Fibroblast of pulmonary artery (primary cell): ENCODE data around the gene MCM9.

Experiments used
- DNase-seq: peaks from one replicate; pipeline ENCODE4 v3.0.0-alpha.2; 2010; ENCODE audit warnings: low read depth
- H3K4me3 ChIP-seq: replicated peaks from 2 replicates; pipeline ENCODE4 v1.5.1; 2011; ENCODE audit warnings: low read depth, mild to moderate bottlenecking, control low read depth, low read length, moderate library complexity
- TF ChIP-seq, protein P1 (sequence below): IDR thresholded peaks from 2 replicates; pipeline ENCODE4 v1.5.1; 2011; ENCODE audit warnings: mild to moderate bottlenecking, control low read depth, low read length, inconsistent platforms; ENCODE audit errors: missing control alignments

Gene MCM9

DNA sequence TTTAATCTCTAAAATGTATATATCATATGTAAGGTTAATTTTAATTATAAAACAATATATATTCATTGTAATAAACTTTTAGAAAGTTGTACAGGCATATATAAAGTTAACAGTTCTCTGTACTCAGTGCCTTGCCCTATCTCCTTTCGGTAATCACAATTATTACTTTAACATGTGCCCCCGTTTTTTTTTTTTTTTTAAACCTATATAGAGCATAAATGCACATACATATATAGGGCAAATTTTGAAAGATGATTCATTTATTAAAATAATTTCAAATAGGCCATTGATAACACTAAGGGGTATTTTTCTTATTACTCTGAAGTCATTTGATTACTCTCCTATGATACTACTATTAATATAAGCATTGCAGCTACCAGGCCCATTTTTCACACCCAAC is 39.1 kb downstream of the MCM9 start:
- TF ChIP-seq, protein P1, sequence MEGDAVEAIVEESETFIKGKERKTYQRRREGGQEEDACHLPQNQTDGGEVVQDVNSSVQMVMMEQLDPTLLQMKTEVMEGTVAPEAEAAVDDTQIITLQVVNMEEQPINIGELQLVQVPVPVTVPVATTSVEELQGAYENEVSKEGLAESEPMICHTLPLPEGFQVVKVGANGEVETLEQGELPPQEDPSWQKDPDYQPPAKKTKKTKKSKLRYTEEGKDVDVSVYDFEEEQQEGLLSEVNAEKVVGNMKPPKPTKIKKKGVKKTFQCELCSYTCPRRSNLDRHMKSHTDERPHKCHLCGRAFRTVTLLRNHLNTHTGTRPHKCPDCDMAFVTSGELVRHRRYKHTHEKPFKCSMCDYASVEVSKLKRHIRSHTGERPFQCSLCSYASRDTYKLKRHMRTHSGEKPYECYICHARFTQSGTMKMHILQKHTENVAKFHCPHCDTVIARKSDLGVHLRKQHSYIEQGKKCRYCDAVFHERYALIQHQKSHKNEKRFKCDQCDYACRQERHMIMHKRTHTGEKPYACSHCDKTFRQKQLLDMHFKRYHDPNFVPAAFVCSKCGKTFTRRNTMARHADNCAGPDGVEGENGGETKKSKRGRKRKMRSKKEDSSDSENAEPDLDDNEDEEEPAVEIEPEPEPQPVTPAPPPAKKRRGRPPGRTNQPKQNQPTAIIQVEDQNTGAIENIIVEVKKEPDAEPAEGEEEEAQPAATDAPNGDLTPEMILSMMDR, result no peak
- H3K4me3 ChIP-seq, result peak overlapping the region; percentile 81
- no peak for DNase-seq

DNA sequence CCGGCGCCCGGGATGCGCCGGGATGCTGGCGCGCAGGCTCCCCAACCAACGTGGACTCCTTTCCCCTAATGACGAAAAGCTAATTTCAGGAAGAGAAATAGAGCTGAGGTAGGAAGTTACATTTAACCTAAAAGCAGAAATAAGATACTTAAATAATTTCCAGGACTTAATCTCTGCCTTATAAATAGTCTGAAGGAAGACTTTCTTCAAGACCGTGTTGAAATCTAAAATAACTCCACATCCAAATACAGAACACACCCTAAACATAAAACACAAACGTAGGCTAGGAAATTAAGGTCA is 39.7 kb downstream of the MCM9 start:
- TF ChIP-seq, protein P1, result no peak
- peak overlapping the region; percentile 81 for H3K4me3 ChIP-seq
- no peak for DNase-seq

- peak overlapping the region; percentile 81 for H3K4me3 ChIP-seq
- DNase-seq, result peak; percentile 71
- TF ChIP-seq, protein P1, result no peak
Observed at GRCh38 chr6:118894425-118895260, 40.3 kb downstream of the MCM9 start.

- peak; percentile 99 for DNase-seq
- TF ChIP-seq, protein P1, result peak; percentile 52
- peak within 1 kb of the TSS; percentile 81 for H3K4me3 ChIP-seq
Observed at GRCh38 chr6:118893807-118894424, 41.0 kb downstream of the MCM9 start, which contains the start of gene ASF1A. Gene ASF1A, plus strand, starts transcription at chr6:118894152. Its CDS starts 262 bp downstream, at chr6:118894414.

GRCh38 chr6:118893064-118893806 is 41.7 kb downstream of the MCM9 start:
- TF ChIP-seq, protein P1, result no peak
- peak; percentile 83 for DNase-seq
- H3K4me3 ChIP-seq, result peak overlapping the region; percentile 65

GRCh38 chr6:118892355-118892991 is 42.5 kb downstream of the MCM9 start:
- TF ChIP-seq, protein P1, result no peak
- H3K4me3 ChIP-seq, result peak overlapping the region; percentile 65
- no peak for DNase-seq
